Measurements from ENCODE around the gene HSD17B12. TPM values are rescaled to one million over a fixed set of nuclear protein-coding genes. Genes with fewer than 3 reads are reported as not detected.

Gene HSD17B12
- total RNA-seq, 1 donor from 2014 or later = 66.4 TPM

DNA sequence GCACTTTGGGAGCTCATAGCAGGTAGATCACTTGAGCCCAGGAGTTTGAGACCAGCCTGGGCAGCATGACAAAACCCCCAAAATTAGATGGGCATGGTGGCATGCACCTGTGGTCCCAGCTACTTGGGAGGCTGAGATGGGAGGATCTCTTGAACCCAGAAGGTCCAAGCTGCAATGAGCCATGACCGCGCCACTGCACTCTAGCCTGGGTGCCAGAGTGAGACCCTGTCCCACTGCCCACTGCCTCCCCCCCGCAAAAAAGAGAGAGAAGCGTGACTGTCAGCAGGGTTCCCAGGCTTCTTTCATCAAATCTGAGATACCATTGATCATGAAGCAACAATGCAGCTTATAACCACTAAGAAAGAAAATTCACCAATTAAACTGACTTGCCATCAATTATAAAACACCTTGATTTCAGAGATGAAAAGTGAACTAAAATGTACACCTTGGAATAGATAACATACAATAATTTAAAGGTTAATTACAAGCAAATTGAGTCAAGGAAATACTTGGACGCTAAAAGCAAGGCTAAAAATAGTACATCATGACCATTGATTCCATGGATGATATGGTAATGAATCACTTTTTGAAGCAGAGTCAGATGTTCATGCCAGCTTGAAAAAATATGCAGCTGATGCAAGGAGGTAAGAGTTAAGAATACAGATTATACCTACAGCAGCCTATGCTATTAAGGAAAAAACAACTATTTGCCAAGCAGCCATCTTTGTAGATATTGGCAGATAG lies 109.3 kb downstream of the HSD17B12 start:
- FAIRE-seq (no peak), DNase-seq (ENCODE audit: low spot score in 2 of 2) (no peak)

DNA sequence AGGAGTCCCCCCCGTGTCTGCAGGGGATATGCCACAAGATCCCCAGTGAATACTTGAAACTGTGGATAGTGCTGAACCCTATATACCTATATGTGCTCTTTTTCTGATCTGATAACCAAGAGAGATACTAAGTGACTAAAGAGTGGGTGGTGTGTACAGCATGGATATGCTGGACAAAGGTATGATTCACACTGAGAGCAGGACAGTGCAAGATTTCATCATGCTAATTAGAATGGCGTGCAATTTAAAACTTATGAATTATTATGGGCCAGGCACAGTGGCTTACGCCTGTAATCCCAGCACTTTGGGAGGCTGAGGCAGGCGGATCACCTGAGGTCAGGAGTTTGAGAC lies 109.9 kb downstream of the HSD17B12 start:
- DNase-seq (ENCODE audit: low spot score in 2 of 2) (no peak), FAIRE-seq (no peak)

GRCh38 chr11:43797337-43797736 lies 116.8 kb downstream of the HSD17B12 start:
- FAIRE-seq = no peak
- DNase-seq (ENCODE audit: low spot score in 2 of 2) = no peak

DNA sequence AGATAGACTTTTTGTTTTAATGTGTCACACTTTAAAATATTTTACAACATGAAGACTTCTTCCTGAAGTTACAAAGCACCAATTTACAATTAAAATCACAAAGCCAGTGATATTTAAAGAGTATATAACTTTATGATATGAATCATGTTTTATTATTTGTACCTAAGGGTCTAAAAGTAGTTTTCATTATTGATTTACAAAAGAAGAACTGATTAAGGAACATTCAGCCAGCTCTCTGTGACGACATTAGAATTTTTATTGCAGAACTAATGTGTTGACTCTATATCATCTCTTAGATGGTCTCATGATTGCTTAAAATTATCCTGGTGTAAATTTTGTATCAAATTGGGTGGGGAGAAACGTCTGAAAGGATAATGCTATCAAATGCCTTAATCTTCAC lies 117.3 kb downstream of the HSD17B12 start:
- DNase-seq (ENCODE audit: low spot score in 2 of 2) (no peak), FAIRE-seq (no peak)

DNA sequence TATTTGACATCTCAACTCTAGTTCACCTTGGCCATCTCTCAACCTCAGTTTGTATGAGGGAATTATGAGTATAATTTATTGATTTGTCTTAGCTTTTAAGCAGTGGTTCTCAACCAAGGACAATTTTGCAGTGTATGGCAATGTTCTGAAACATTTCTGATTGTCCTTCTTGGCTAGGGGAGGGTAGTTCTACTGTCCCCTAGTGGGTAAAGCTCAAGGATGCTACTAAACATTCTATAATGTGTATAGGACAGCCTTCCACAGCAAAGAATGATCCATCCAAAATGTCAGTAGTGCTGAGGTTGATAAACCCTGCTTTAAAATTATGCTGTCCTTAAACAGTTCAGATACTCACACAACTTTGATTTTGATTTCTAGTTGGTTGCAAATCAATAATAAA lies 122.0 kb downstream of the HSD17B12 start:
- FAIRE-seq (no peak), DNase-seq (ENCODE audit: low spot score in 2 of 2) (no peak)

GRCh38 chr11:43803766-43804165 lies 123.2 kb downstream of the HSD17B12 start:
- no peak for DNase-seq (ENCODE audit: low spot score in 2 of 2)
- FAIRE-seq = no peak

GRCh38 chr11:43806976-43807375 lies 126.4 kb downstream of the HSD17B12 start:
- DNase-seq (ENCODE audit: low spot score in 2 of 2) = no peak
- FAIRE-seq = no peak

- FAIRE-seq (no peak), DNase-seq (ENCODE audit: low spot score in 2 of 2) (no peak)
Observed at GRCh38 chr11:43810929-43811596, 130.5 kb downstream of the HSD17B12 start.

DNA sequence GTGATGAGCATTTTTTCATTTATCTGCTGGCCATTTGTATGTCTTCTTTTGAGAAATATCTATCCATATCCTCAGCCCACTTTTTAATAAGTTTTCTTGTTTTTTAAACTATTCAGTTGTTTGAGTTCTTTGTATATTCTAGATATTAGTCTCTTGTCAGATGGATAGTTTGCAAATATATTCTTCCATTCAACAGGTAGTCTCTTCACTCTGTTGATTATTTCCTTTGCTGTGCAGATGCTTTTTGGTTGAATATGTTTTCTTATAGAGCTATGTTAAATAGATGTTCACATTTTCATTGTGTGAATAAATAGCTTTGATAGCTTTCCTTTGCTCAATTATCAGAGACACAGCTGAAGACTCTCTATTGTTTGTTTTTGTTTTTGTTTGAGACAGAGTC lies 131.9 kb downstream of the HSD17B12 start:
- DNase-seq (ENCODE audit: low spot score in 2 of 2) (no peak), FAIRE-seq (no peak)

DNA sequence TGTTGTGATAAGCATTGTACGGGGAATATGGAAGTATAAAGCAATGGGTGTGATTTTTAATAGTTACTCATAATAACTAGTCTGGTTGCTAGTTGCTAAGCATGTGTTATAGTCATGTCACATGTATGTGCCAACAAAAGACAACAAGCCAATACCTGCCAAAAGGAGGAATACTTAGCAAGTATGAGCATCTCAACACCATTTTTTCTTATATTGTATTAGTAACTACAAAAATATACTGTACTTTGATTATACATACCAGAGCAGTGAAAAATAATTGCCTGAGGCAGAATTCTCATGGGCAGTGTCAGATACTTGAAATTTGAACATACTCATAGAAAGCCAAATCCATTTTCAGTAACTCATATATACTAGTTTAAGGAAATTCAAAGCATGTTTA lies 137.7 kb downstream of the HSD17B12 start:
- no peak for FAIRE-seq
- DNase-seq (ENCODE audit: low spot score in 2 of 2) = no peak

DNA sequence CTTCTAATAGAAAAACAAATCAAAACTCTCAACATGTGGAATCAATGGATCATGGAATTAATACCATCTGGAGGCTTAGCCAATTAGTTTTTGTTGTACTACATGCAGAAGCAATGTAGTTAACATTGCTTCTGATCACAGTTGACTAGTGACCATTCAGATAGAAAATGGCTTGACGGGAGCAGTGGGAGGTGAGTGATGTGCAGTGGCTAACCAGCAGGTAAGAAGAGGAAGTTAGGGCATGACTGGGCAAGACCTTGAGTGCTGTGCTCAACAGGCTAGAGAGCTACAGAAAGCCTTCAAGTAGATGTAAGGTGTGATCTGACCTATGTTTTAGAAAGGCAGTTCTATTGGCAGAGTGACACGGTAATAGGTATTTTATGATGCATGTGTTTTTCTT lies 139.4 kb downstream of the HSD17B12 start:
- FAIRE-seq (no peak), DNase-seq (ENCODE audit: low spot score in 2 of 2) (no peak)

- FAIRE-seq (no peak), DNase-seq (ENCODE audit: low spot score in 2 of 2) (no peak)
Observed at GRCh38 chr11:43823316-43823715, 142.8 kb downstream of the HSD17B12 start.

- FAIRE-seq = no peak
- no peak for DNase-seq (ENCODE audit: low spot score in 2 of 2)
Observed at GRCh38 chr11:43823851-43824250, 143.3 kb downstream of the HSD17B12 start.

DNA sequence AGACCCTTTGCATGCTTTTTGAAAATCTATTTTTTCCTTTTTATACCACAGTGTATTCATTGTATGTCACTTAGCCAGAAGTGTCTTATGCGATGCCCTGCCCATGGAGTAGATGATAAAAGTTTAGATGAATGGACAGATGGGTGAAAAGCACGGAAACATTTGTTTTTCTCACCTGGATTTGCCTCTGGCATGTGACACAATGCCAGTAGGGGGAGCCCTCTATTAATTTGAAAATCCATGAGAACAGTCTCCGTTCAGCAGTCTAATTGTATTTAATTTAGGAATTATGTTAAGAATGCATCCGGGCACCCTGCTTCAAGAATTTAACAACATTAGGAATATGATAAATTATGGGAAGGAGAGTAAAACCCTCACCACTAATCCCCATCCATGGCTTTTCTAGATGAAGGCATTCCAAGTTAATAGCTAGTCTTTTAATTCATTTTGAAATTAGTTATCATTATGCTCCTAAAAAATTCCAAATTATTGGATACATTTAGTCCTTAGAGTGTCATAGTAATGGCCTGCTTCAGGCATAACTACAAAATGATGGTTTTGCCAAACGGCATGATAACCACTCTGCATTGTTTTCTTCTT lies 144.8 kb downstream of the HSD17B12 start:
- peak in 1 of 2 donors; percentile 6 for DNase-seq (ENCODE audit: low spot score in 2 of 2)

GRCh38 chr11:43830928-43831440 lies 150.4 kb downstream of the HSD17B12 start:
- peak in 1 of 2 donors; percentile 24 for DNase-seq (ENCODE audit: low spot score in 2 of 2)
- FAIRE-seq = no peak

More for the DNA sequence above, 144.8 kb downstream of the HSD17B12 start:
- FAIRE-seq = no peak

DNA sequence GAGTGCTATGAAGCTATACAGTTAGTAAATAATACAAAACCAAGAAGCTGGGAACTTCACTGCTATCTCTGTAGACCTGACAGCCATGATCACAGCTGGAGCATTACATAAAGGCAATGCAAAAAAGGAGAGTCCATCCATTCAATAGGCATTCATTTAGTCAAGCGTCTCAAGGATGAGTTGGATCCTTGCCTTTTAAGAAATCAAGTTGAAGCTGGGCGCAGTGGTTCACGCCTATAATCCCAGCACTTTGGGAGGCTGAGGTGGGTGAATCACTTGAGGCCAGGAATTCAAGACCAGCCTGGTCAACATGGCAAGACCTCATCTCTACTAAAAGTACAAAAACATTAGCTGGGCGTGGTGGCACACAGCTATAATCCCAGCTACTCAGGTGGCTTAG lies 152.0 kb downstream of the HSD17B12 start:
- FAIRE-seq = no peak
- DNase-seq (ENCODE audit: low spot score in 2 of 2) = no peak

DNA sequence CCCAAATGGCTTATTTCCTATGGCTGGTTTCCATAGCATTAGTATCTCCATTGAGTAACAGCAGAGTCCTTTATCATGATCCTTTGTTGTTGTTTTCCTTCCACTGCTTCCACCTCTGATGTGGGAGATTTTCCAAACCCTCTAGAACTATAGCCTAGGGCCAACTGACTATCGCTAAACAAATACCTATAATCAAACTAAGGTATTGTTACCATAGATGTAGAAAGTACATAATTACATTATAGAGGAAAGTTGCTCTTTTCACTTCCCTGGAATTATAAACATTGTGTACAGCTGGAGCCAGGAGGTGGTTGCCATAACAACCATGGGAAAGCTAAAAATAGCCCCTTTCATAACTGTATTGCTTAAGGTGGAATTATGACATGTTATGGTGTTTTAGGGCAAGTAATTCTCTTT lies 153.1 kb downstream of the HSD17B12 start:
- FAIRE-seq = no peak
- no peak for DNase-seq (ENCODE audit: low spot score in 2 of 2)

GRCh38 chr11:43834286-43834685 lies 153.7 kb downstream of the HSD17B12 start:
- FAIRE-seq (no peak), DNase-seq (ENCODE audit: low spot score in 2 of 2) (no peak)

- FAIRE-seq (no peak), DNase-seq (ENCODE audit: low spot score in 2 of 2) (no peak)
Observed at GRCh38 chr11:43835104-43835503, 154.6 kb downstream of the HSD17B12 start.

GRCh38 chr11:43837879-43838278 lies 157.3 kb downstream of the HSD17B12 start:
- FAIRE-seq = no peak
- no peak for DNase-seq (ENCODE audit: low spot score in 2 of 2)

GRCh38 chr11:43842021-43842420 lies 161.5 kb downstream of the HSD17B12 start:
- FAIRE-seq = no peak
- DNase-seq (ENCODE audit: low spot score in 2 of 2) = no peak

DNA sequence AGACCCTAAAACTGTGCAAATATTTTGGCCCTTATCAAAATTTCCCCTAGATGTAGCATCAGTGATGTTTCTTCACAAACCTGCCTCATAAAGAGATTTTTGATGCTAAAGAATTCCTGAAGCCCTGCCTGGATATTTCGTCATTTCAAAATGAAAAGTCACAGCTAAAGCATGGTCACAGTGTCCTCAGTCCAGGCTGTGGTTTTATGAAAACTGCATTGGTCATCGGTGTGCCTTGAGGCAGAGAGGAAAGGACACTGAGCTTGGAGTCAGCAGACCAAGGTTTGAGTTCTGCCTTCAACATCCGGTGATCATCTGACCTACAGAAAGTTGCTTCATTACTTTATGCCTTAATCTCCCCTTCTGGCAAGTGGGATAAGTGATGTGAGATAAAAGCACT lies 165.3 kb downstream of the HSD17B12 start:
- no peak for DNase-seq (ENCODE audit: low spot score in 2 of 2)
- no peak for FAIRE-seq
